Endothelial cell of umbilical vein (primary cell): ENCODE data around the gene RPL35. TPM values are rescaled to one million over a fixed set of nuclear protein-coding genes. Genes with fewer than 3 reads are reported as not detected.

ENCODE experiments used
- BruUV-seq: library from RNA; stranded (reverse); fragments of 400-500 nt; replicated peaks from 2 replicates; lab custom pipeline; 2021; lab: Mats Ljungman, UMichigan
- CTCF ChIA-PET: fragments of 300-600, 350-600 bp; sonication (Branson Sonifier 250); formaldehyde crosslinking; loops from one replicate; lab custom pipeline; 2021; ENCODE audit warnings: antibody characterized with exemption, inconsistent platforms; lab: Charles Lee
- POLR2A ChIA-PET: fragments of 300-600, 350-600 bp; sonication (Branson Sonifier 250); formaldehyde crosslinking; loops from one replicate; lab custom pipeline; 2021; ENCODE audit warnings: antibody characterized with exemption, inconsistent platforms; lab: Charles Lee
- DNase-seq: peaks from one replicate; pipeline ENCODE4 v3.0.0-alpha.2; 2011; ENCODE audit warnings: low read depth, low spot score
- FAIRE-seq: peaks from 2 replicates; lab custom pipeline; 2011; peaks lifted over from hg19 to GRCh38; lab: Jason Lieb, UNC
- H2AFZ ChIP-seq: 2 replicates; pipeline ENCODE4 v1.6.0; 2012; ENCODE audit warnings: low read depth, low read length, control low read depth, inconsistent platforms
- H3K27ac ChIP-seq: 2 replicates; pipeline ENCODE4 v1.5.1; 2011; ENCODE audit warnings: low read depth, mild to moderate bottlenecking, control low read depth, low read length, moderate library complexity; ENCODE audit not compliant: insufficient read depth
- H3K27me3 ChIP-seq, 2 experiments: 2 replicates each; pipeline versions ENCODE4 v1.6.0 to v1.6.1; 2011; ENCODE audit warnings: low read length in 2 of 2, mixed read lengths in 1 of 2; ENCODE audit not compliant: control insufficient read depth in 2 of 2, insufficient read depth in 2 of 2
- H3K36me3 ChIP-seq, 2 experiments: 2 replicates in 1 of 2; 3 replicates in 1 of 2; pipeline ENCODE4 v1.5.1; 2011; ENCODE audit warnings: low read length in 2 of 2, mild to moderate bottlenecking in 1 of 2, moderate library complexity in 1 of 2; ENCODE audit not compliant: control insufficient read depth in 2 of 2, insufficient read depth in 2 of 2; ENCODE audit errors: extremely low read depth in 1 of 2
- H3K4me1 ChIP-seq: 3 replicates; pipeline ENCODE4 v1.5.1; 2011; ENCODE audit warnings: mild to moderate bottlenecking, low read length; ENCODE audit not compliant: control insufficient read depth, insufficient read depth; ENCODE audit errors: extremely low read depth
- H3K4me2 ChIP-seq: 2 replicates; pipeline ENCODE4 v1.6.1; 2011; ENCODE audit warnings: low read length, control low read depth, mixed read lengths; ENCODE audit not compliant: insufficient read depth
- H3K4me3 ChIP-seq, 3 experiments: fragments of 200-600 bp in 1 of 3; sonication (generic), shearing (Covaris generic) in 1 of 3; replicated peaks in 1 of 3; 2 replicates each; pipeline ENCODE4 v1.5.1; 2011 to 2016; ENCODE audit warnings: control low read depth in 3 of 3, low read length in 3 of 3, mild to moderate bottlenecking in 2 of 3, inconsistent platforms in 1 of 3, low read depth in 1 of 3, moderate library complexity in 1 of 3; ENCODE audit not compliant: insufficient read depth in 1 of 3
- H3K79me2 ChIP-seq: 2 replicates; pipeline ENCODE4 v1.6.0; 2012; ENCODE audit warnings: low read length, inconsistent platforms; ENCODE audit not compliant: control insufficient read depth, insufficient read depth
- H3K9ac ChIP-seq: replicated peaks from 2 replicates; pipeline ENCODE3; 2011; ENCODE audit warnings: low read length, control low read depth; ENCODE audit not compliant: insufficient read depth; ENCODE audit errors: extremely low read depth
- H3K9me1 ChIP-seq: replicated peaks from 3 replicates; pipeline ENCODE4 v1.6.0; 2011; ENCODE audit warnings: mild to moderate bottlenecking, low read length; ENCODE audit not compliant: control insufficient read depth, insufficient read depth; ENCODE audit errors: extremely low read depth
- H3K9me3 ChIP-seq: replicated peaks from 2 replicates; pipeline ENCODE4 v1.5.1; 2012; ENCODE audit warnings: low read length, inconsistent platforms; ENCODE audit not compliant: control insufficient read depth, insufficient read depth
- H4K20me1 ChIP-seq: replicated peaks from 2 replicates; pipeline ENCODE3; 2011; ENCODE audit warnings: mild to moderate bottlenecking, low read length; ENCODE audit not compliant: control insufficient read depth, insufficient read depth; ENCODE audit errors: extremely low read depth
- CTCF ChIP-seq, 2 donors: IDR thresholded peaks; 1 replicate in 1 of 2; 2 replicates in 1 of 2; pipeline ENCODE4 v1.5.1; 2011; ENCODE audit warnings: low read length in 2 of 2, mild to moderate bottlenecking in 2 of 2, moderate library complexity in 2 of 2, control low read depth in 1 of 2, inconsistent platforms in 1 of 2, low read depth in 1 of 2; ENCODE audit not compliant: insufficient read depth in 1 of 2; ENCODE audit errors: extremely low read depth in 1 of 2
- EZH2 ChIP-seq: IDR thresholded peaks from 2 replicates; pipeline ENCODE4 v1.6.1; 2012; ENCODE audit warnings: borderline replicate concordance, low read depth, mild to moderate bottlenecking, moderate library complexity, low read length, inconsistent platforms; ENCODE audit not compliant: severe bottlenecking
- FOS ChIP-seq: IDR thresholded peaks from 2 replicates; pipeline ENCODE4 v1.6.1; 2011; ENCODE audit warnings: mild to moderate bottlenecking, low read length, moderate library complexity, borderline replicate concordance; ENCODE audit not compliant: insufficient read depth
- GATA2 ChIP-seq: IDR thresholded peaks from 2 replicates; pipeline ENCODE4 v1.7.0; 2011; ENCODE audit warnings: low read depth, mild to moderate bottlenecking, moderate library complexity, mixed read lengths, low read length; ENCODE audit not compliant: insufficient read length, insufficient read depth
- JUN ChIP-seq: IDR thresholded peaks from 2 replicates; pipeline ENCODE4 v1.6.1; 2011; ENCODE audit warnings: borderline replicate concordance, low read depth; ENCODE audit not compliant: insufficient read length, insufficient read depth
- MAX ChIP-seq: IDR thresholded peaks from 2 replicates; pipeline ENCODE4 v1.6.1; 2011; ENCODE audit not compliant: insufficient read depth, insufficient read length
- MYC ChIP-seq: IDR thresholded peaks from one replicate; pipeline ENCODE4 v1.6.1; 2011; ENCODE audit warnings: mild to moderate bottlenecking, low read depth, low read length
- POLR2A ChIP-seq: IDR thresholded peaks from 2 replicates; pipeline ENCODE4 v1.6.1; 2012; ENCODE audit warnings: low read depth, mild to moderate bottlenecking, control low read depth, low read length
- POLR2AphosphoS5 ChIP-seq: IDR thresholded peaks from 2 replicates; pipeline ENCODE4 v1.6.1; 2012; ENCODE audit warnings: low read depth, mild to moderate bottlenecking, control low read depth, low read length, moderate library complexity; ENCODE audit not compliant: insufficient read depth
- dilution Hi-C: fragments of 300-500 bp; cut with MboI; formaldehyde crosslinking; loops from one replicate; pipeline ENCODE4 v1.15.0; 2019; ENCODE audit warnings: low sequenced_read_pairs; ENCODE audit not compliant: extremely low pct_ligation_motif_present
- intact Hi-C: fragments of 100-400 bp; cut with micrococcal nuclease; formaldehyde crosslinking; loops from one replicate; pipeline ENCODE4 v1.10.0; 2022
- polyA plus RNA-seq, 4 experiments: library from polyadenylated mRNA; depleted of rRNA in 3 of 4; stranded (reverse) in 3 of 4; unstranded in 1 of 4; fragments of >200 nt; gene quantifications; 2 replicates each; pipeline versions ENCODE4 v1.2.1 to v1.2.3, GENCODE V29; 2011 to 2012; ENCODE audit warnings: missing spikeins in 1 of 4
- total RNA-seq: library from RNA; stranded (reverse); gene quantifications from 2 replicates; pipeline ENCODE4 v1.2.3, GENCODE V29; 2021

Gene RPL35
- total and polyA plus RNA-seq, 2 donors (not counting 3 experiments of a cell fraction or from before 2014, with no cell fraction given) = 1,230 to 2,206 TPM

GRCh38 chr9:124899845-124900244, 38.1 kb upstream of the RPL35 start:
- dilution Hi-C loops = no loop called here
- CTCF ChIA-PET = no interaction called here
- no peak overlapping the region for H3K27ac ChIP-seq

More at GRCh38 chr9:124899845-124900244, 38.1 kb upstream of the RPL35 start:
- no peaks in the 10 kb centered on the region for H3K27me3 ChIP-seq
- H3K79me2 ChIP-seq = no peaks in the 10 kb centered on the region
- no peaks in the 10 kb centered on the region for H3K9me1 ChIP-seq
- H4K20me1 ChIP-seq = no peaks in the 10 kb centered on the region
- no peak overlapping the region for H3K4me2 ChIP-seq
- POLR2A ChIA-PET = no interaction called here
- FAIRE-seq (no peak), DNase-seq (no peak)
- peaks cover 0 to 8% of the 10 kb centered on the region in 2 experiments for H3K36me3 ChIP-seq
- no peak for TF ChIP-seq JUN
- TF ChIP-seq CTCF (IDR thresholded peaks at IDR 0.05; ENCODE audit: extremely low read depth in 1 of 2, insufficient read depth in 1 of 2, low read depth in 1 of 2, low read length in 2 of 2) = no peak
- no peak for TF ChIP-seq POLR2A
- no peak for TF ChIP-seq GATA2
- TF ChIP-seq MYC = no peak
- TF ChIP-seq MAX = no peak
- no peak for TF ChIP-seq POLR2AphosphoS5
- TF ChIP-seq FOS = no peak
- TF ChIP-seq EZH2 = no peak
- H3K9me3 ChIP-seq = no peaks in the 10 kb centered on the region
- no peak overlapping the region for H3K4me3 ChIP-seq
- intact Hi-C loops = no loop called here
- no peak overlapping the region for H2AFZ ChIP-seq
- BruUV-seq = no TSS peak
- peaks cover 8% of the 10 kb centered on the region for H3K4me1 ChIP-seq
- H3K9ac ChIP-seq = no peak overlapping the region
